ENCODE measurements around the gene GSG1L.
"Not testable (repeated sequence)": the region's sequence is repeated elsewhere in the genome, so short reads cannot be mapped to it uniquely, and the experiment has no call there.

The GSG1L gene

GRCh38 chr16:28011971-28012445, 51.5 kb downstream of the GSG1L start:
- FAIRE-seq: no peak

- no peak for FAIRE-seq
Measured at GRCh38 chr16:28011223-28011622, 52.3 kb downstream of the GSG1L start.

- no peak for FAIRE-seq
Measured at GRCh38 chr16:28010671-28011070, 52.8 kb downstream of the GSG1L start.

- no peak for FAIRE-seq
Measured at GRCh38 chr16:28009586-28010373, 53.7 kb downstream of the GSG1L start.

GRCh38 chr16:28003923-28004322, 59.6 kb downstream of the GSG1L start:
- FAIRE-seq: no peak

GRCh38 chr16:28003021-28003865, 60.3 kb downstream of the GSG1L start:
- no peak for FAIRE-seq

GRCh38 chr16:28001642-28002041, 61.9 kb downstream of the GSG1L start:
- FAIRE-seq: no peak

- no peak for FAIRE-seq
Measured at GRCh38 chr16:28001184-28001583, 62.3 kb downstream of the GSG1L start.

GRCh38 chr16:28000314-28001169, 63.0 kb downstream of the GSG1L start:
- no peak for FAIRE-seq

- no peak for FAIRE-seq
Measured at GRCh38 chr16:27999687-28000086, 63.8 kb downstream of the GSG1L start.

GRCh38 chr16:27995378-27995777, 68.1 kb downstream of the GSG1L start:
- FAIRE-seq: no peak

- no peak for FAIRE-seq
Measured at GRCh38 chr16:27994686-27995085, 68.8 kb downstream of the GSG1L start.

- no peak for FAIRE-seq
Measured at GRCh38 chr16:27993587-27993986, 69.9 kb downstream of the GSG1L start.

GRCh38 chr16:27991876-27992275, 71.6 kb downstream of the GSG1L start:
- FAIRE-seq: no peak

GRCh38 chr16:27985981-27986380, 77.5 kb downstream of the GSG1L start:
- FAIRE-seq: no peak

GRCh38 chr16:27984121-27984520, 79.4 kb downstream of the GSG1L start:
- FAIRE-seq: no peak

- no peak for FAIRE-seq
Measured at GRCh38 chr16:27983244-27983643, 80.3 kb downstream of the GSG1L start.

GRCh38 chr16:27982184-27982583, 81.3 kb downstream of the GSG1L start:
- FAIRE-seq: no peak

- FAIRE-seq: no peak
Measured at GRCh38 chr16:27980919-27981700, 82.4 kb downstream of the GSG1L start.

- FAIRE-seq: no peak
Measured at GRCh38 chr16:27980076-27980775, 83.3 kb downstream of the GSG1L start.

GRCh38 chr16:27979668-27980067, 83.8 kb downstream of the GSG1L start:
- not testable (repeated sequence) for FAIRE-seq
